Prostate gland (tissue), 2 donors: Measurements from ENCODE around the gene SLC7A6OS. TPM values are rescaled to one million over a fixed set of nuclear protein-coding genes. Genes with fewer than 3 reads are reported as not detected.

ENCODE experiments used
- DNase-seq: peaks from one replicate; pipeline ENCODE4 v3.0.0-alpha.2; 2019; ENCODE audit warnings: low spot score
- H3K27ac ChIP-seq, 2 donors: fragments of 200-600 bp; sonication (generic); 2 replicates each; pipeline ENCODE4 v1.5.1; 2017 to 2019
- H3K27me3 ChIP-seq: fragments of 200-600 bp; sonication (generic); replicated peaks from 2 replicates; pipeline ENCODE4 v1.5.1; 2019; ENCODE audit not compliant: insufficient read depth
- H3K36me3 ChIP-seq, 2 donors: fragments of 200-600 bp; sonication (generic); 1 replicate in 1 of 2; 2 replicates in 1 of 2; pipeline versions ENCODE4 v1.5.1 to v1.8.1; 2017 to 2019
- H3K4me1 ChIP-seq: fragments of 200-600 bp; sonication (generic); replicated peaks from 2 replicates; pipeline ENCODE4 v1.5.1; 2019
- H3K4me3 ChIP-seq, 2 donors: fragments of 200-600 bp; sonication (generic); 2 replicates each; pipeline ENCODE4 v1.5.1; 2017 to 2019
- H3K9me3 ChIP-seq: fragments of 200-600 bp; sonication (generic); 2 replicates; pipeline ENCODE4 v1.5.1; 2017
- POLR2A ChIP-seq: fragments of 450-650 bp; IDR thresholded peaks from one replicate; pipeline ENCODE4 v1.6.1; 2016; ENCODE audit warnings: antibody characterized with exemption, mild to moderate bottlenecking
- POLR2AphosphoS5 ChIP-seq: sonication (generic); formaldehyde crosslinking; IDR thresholded peaks from one replicate; pipeline ENCODE4 v1.6.1; 2017; ENCODE audit warnings: antibody characterized with exemption
- whole genome bisulfite sequencing: methylation state at CpG from one replicate; pipeline ENCODE4 v1.1.5; 2018; 5-methylcytosine and 5-hydroxymethylcytosine counted together
- intact Hi-C: fragments of 100-400 bp; cut with DNase I; formaldehyde crosslinking; loops from one replicate; pipeline ENCODE4 v1.14.2; 2022
- total RNA-seq, 2 donors: library from RNA; depleted of rRNA; stranded (reverse); fragments of >200 nt; gene quantifications; one replicate each; pipeline ENCODE4 v1.1.0, GENCODE V29; 2016
- TF ChIP-seq, protein P1 (sequence below), 4 experiments: fragments of 200-600 bp in 2 of 4; fragments of 450-650 bp in 2 of 4; sonication (generic) in 2 of 4; IDR thresholded peaks; 1 replicate in 3 of 4; 2 replicates in 1 of 4; pipeline ENCODE4 v1.5.1; 2016 to 2019; ENCODE audit warnings: antibody characterized with exemption in 4 of 4, mild to moderate bottlenecking in 2 of 4, moderate library complexity in 2 of 4

Gene SLC7A6OS
- total RNA-seq, 2 donors from 2014 or later = 10.0 to 23.6 TPM

DNA sequence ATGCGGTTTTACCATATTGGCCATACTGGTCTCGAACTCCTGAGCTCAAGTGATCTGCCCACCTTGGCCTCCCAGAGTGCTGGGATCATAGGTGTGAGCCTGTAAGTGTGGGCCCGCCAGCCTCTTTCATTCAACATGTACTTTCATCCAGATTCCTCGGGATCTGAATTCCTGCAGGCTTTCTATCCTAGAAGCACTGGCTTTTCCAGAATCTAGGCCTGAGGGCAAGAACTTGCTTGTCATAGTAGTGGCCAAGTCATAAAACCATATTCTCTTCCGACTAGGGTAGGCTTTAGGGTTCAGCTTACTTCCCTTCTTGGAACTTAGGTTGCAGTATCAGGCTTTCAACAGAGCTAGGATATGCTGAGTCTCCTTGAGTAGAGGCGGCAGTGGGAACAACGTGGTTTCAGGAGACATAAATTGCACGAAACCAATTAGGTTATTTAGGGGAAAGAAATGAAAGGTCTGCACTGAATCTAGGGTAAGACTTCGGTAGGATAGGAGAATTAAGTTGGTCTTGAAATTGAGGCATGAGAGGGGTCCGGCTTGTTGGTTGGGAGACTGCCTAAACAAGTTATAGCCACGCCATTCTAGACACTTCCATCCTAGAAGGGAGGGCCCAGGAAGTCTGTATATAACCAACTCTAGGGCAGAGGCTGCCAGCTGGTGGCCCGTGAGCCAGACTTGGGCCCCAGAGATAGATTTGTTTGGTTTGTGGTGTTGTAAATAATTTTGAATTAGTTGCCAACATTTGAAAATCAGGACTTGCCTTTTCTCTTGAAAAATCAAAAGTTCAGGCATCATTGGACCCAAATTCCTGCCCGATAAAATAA lies 30.8 kb downstream of the SLC7A6OS start:
- Histone ChIP-seq H3K36me3 (no peaks in the 10 kb centered on the region), H3K4me3 (no peak overlapping the region), H3K27me3 (no peaks in the 10 kb centered on the region), H3K4me1 (no peaks in the 10 kb centered on the region), H3K27ac (no peak overlapping the region), H3K9me3 (no peaks in the 10 kb centered on the region)
- no peak for DNase-seq
- WGBS = 81% methylated on average over 13 of the region's 13 CpGs
- intact Hi-C loops = no loop called here
- TF ChIP-seq, protein P1, sequence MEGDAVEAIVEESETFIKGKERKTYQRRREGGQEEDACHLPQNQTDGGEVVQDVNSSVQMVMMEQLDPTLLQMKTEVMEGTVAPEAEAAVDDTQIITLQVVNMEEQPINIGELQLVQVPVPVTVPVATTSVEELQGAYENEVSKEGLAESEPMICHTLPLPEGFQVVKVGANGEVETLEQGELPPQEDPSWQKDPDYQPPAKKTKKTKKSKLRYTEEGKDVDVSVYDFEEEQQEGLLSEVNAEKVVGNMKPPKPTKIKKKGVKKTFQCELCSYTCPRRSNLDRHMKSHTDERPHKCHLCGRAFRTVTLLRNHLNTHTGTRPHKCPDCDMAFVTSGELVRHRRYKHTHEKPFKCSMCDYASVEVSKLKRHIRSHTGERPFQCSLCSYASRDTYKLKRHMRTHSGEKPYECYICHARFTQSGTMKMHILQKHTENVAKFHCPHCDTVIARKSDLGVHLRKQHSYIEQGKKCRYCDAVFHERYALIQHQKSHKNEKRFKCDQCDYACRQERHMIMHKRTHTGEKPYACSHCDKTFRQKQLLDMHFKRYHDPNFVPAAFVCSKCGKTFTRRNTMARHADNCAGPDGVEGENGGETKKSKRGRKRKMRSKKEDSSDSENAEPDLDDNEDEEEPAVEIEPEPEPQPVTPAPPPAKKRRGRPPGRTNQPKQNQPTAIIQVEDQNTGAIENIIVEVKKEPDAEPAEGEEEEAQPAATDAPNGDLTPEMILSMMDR (IDR thresholded peaks at IDR 0.05) = no peak
- TF ChIP-seq POLR2AphosphoS5 (no peak), POLR2A (no peak)

DNA sequence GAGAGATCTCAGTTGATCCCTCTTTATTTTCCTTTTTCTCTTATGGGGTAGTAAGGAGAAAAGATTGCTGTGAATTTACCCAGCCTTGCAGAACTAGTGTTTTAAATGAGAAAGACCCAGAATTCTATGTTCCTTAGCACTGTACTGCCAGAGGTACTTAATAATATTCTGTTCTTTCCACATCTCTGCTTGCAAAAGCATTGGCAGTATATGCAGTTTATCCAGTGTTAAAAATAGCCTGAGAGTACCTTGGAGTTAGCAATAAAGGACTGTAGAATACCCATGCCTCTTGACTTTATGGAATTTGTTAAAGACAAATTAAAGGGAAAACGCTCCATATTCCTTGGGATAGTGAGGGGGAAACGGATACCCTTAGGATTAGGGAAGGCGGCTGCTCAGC lies 34.5 kb downstream of the SLC7A6OS start:
- intact Hi-C loops = no loop called here
- no peak for DNase-seq
- H3K9me3 ChIP-seq = no peaks in the 10 kb centered on the region
- peaks cover 2% of the 10 kb centered on the region for H3K4me1 ChIP-seq
- peak; percentile 65 for TF ChIP-seq POLR2AphosphoS5
- TF ChIP-seq POLR2A = no peak
- H3K36me3 ChIP-seq = no peaks in the 10 kb centered on the region
- H3K27me3 ChIP-seq = no peaks in the 10 kb centered on the region
- WGBS = 44% methylated on average over 3 of the region's 3 CpGs
- H3K27ac ChIP-seq = peak overlapping the region; percentile 68 to 75
- H3K4me3 ChIP-seq = no peak overlapping the region

DNA sequence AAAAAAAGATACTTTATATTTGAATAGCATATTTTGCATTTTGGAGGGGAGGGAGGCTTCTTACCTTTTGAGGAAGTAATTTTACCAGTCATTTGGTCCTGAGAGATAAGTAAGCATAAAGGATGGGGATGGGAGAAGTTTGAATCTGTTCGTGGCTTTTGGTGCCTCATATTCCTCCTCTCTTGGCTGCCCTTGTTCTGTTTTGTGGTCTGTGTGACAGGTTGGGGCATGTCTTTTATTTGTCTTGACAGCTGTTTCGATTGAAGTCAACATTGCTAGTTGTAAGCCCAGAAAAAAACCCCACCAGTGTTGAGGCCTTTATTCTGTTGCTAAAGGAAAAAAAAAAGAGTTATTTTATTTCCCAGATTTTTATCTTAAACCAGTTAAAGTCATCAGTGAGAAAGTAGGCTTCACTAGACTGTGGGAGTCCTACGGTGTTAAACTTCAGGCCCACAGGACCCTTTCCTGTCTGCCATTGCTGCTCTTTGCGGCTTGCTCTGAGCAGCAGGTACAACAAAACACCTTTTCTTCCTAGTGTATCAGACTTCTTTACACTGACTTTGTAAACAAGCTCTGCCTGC lies 35.0 kb downstream of the SLC7A6OS start:
- intact Hi-C loops = no loop called here
- WGBS = 21% methylated on average over 4 of the region's 4 CpGs

DNA sequence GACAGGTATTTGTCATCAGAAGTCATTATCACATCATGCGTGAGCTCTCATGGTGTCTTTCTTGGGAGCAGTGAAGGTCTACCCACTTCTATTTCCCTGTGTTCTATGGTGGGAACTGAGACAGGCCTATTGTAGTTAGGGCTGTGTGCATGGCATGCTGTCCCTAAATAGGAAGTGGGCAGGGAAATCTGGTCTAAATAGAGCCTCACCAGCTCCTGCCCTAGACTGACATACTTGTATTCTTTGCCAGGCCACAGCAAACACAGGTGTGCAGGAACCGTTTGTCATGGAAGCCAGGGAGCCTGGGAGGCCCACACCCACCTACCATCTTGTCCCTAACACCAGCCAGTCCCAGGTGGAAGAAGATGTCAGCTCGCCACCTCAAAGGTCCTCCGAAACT lies 36.3 kb downstream of the SLC7A6OS start:
- Histone ChIP-seq H3K27me3 (no peaks in the 10 kb centered on the region), H3K27ac (no peak overlapping the region), H3K4me3 (no peak overlapping the region), H3K36me3 (no peaks in the 10 kb centered on the region), H3K9me3 (no peaks in the 10 kb centered on the region), H3K4me1 (peaks cover 2% of the 10 kb centered on the region)
- DNase-seq = no peak
- intact Hi-C loops = no loop called here
- 89% methylated on average over 4 of the region's 4 CpGs for WGBS
- TF ChIP-seq POLR2AphosphoS5 (no peak), POLR2A (no peak)
- TF ChIP-seq, protein P1 (IDR thresholded peaks at IDR 0.05) = no peak

More for the DNA sequence above, 35.0 kb downstream of the SLC7A6OS start:
- Histone ChIP-seq H3K27me3 (no peaks in the 10 kb centered on the region), H3K36me3 (no peaks in the 10 kb centered on the region), H3K4me3 (no peak overlapping the region), H3K27ac (peak overlapping the region; percentile 68 to 75), H3K4me1 (peaks cover 2% of the 10 kb centered on the region), H3K9me3 (no peaks in the 10 kb centered on the region)
- no peak for TF ChIP-seq POLR2A
- TF ChIP-seq POLR2AphosphoS5 = peak; percentile 51
- TF ChIP-seq, protein P1 (IDR thresholded peaks at IDR 0.05) = no peak
- DNase-seq = peak; percentile 65

DNA sequence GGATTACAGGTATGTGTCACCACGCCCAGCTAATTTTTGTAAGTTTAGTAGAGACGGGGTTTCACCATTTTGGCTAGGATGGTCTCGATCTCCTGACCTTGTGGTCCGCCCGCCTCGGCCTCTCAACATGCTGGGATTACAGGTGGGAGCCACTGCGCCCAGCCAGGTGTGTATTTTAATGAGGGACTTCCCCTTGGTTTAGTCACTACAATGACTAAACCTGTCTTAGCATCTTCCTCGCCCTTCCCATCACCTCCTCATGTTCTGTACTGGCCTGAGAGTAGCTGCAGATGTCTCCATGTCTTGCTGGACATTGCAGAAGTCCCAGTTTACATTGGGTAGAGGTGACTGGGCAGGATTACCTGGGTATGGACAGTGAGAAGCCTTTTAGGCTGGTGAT lies 36.9 kb downstream of the SLC7A6OS start:
- TF ChIP-seq, protein P1 (IDR thresholded peaks at IDR 0.05) = no peak
- TF ChIP-seq POLR2A = no peak
- no peak for TF ChIP-seq POLR2AphosphoS5
- 92% methylated on average over 8 of the region's 8 CpGs for WGBS
- Histone ChIP-seq H3K9me3 (no peaks in the 10 kb centered on the region), H3K36me3 (no peaks in the 10 kb centered on the region), H3K4me1 (peaks cover 2% of the 10 kb centered on the region), H3K27ac (no peak overlapping the region), H3K4me3 (no peak overlapping the region), H3K27me3 (no peaks in the 10 kb centered on the region)
- DNase-seq = no peak
- intact Hi-C loops = no loop called here
